ENCODE measurements around the gene PLAGL1.
A peak's percentile ranks its signal among the peaks of the same experiment; 100 is the strongest.

PLAGL1 gene

GRCh38 chr6:144008846-144009245 lies 787 bp upstream of the PLAGL1 start:
- no peak for DNase-seq

GRCh38 chr6:144007478-144008119 lies 460 bp downstream of the PLAGL1 start:
- DNase-seq, result no peak

- DNase-seq, result peak; percentile 49
Observed at GRCh38 chr6:144006736-144007477, 1.2 kb downstream of the PLAGL1 start.

GRCh38 chr6:143999406-143999805 lies 8.7 kb downstream of the PLAGL1 start:
- peak; percentile 51 for DNase-seq

GRCh38 chr6:143998686-143999085 lies 9.4 kb downstream of the PLAGL1 start:
- DNase-seq, result no peak

GRCh38 chr6:143993965-143994646 lies 14.0 kb downstream of the PLAGL1 start:
- DNase-seq, result no peak

- DNase-seq, result no peak
Observed at GRCh38 chr6:143992285-143992684, 15.8 kb downstream of the PLAGL1 start.

GRCh38 chr6:143986463-143987065 lies 21.5 kb downstream of the PLAGL1 start:
- DNase-seq, result no peak

GRCh38 chr6:143984666-143985065 lies 23.4 kb downstream of the PLAGL1 start:
- DNase-seq, result no peak

GRCh38 chr6:143982968-143983367 lies 25.1 kb downstream of the PLAGL1 start:
- no peak for DNase-seq

- DNase-seq, result no peak
Observed at GRCh38 chr6:143980921-143981320, 27.1 kb downstream of the PLAGL1 start.

GRCh38 chr6:143976806-143977349 lies 31.2 kb downstream of the PLAGL1 start:
- DNase-seq, result no peak

- DNase-seq, result no peak
Observed at GRCh38 chr6:143974089-143974488, 34.0 kb downstream of the PLAGL1 start.

- DNase-seq, result no peak
Observed at GRCh38 chr6:143973097-143973966, 34.7 kb downstream of the PLAGL1 start.

- DNase-seq, result no peak
Observed at GRCh38 chr6:143971482-143972205, 36.4 kb downstream of the PLAGL1 start.

- no peak for DNase-seq
Observed at GRCh38 chr6:143970456-143971218, 37.4 kb downstream of the PLAGL1 start.

GRCh38 chr6:143969077-143969476 lies 39.0 kb downstream of the PLAGL1 start:
- DNase-seq, result no peak

- peak; percentile 42 for DNase-seq
Observed at GRCh38 chr6:143967706-143968376, 40.2 kb downstream of the PLAGL1 start.

GRCh38 chr6:143966312-143966711 lies 41.7 kb downstream of the PLAGL1 start:
- DNase-seq, result no peak

GRCh38 chr6:143965503-143966171 lies 42.4 kb downstream of the PLAGL1 start:
- DNase-seq, result peak; percentile 39
